ENCODE measurements around the gene KAT7.

KAT7 gene

DNA sequence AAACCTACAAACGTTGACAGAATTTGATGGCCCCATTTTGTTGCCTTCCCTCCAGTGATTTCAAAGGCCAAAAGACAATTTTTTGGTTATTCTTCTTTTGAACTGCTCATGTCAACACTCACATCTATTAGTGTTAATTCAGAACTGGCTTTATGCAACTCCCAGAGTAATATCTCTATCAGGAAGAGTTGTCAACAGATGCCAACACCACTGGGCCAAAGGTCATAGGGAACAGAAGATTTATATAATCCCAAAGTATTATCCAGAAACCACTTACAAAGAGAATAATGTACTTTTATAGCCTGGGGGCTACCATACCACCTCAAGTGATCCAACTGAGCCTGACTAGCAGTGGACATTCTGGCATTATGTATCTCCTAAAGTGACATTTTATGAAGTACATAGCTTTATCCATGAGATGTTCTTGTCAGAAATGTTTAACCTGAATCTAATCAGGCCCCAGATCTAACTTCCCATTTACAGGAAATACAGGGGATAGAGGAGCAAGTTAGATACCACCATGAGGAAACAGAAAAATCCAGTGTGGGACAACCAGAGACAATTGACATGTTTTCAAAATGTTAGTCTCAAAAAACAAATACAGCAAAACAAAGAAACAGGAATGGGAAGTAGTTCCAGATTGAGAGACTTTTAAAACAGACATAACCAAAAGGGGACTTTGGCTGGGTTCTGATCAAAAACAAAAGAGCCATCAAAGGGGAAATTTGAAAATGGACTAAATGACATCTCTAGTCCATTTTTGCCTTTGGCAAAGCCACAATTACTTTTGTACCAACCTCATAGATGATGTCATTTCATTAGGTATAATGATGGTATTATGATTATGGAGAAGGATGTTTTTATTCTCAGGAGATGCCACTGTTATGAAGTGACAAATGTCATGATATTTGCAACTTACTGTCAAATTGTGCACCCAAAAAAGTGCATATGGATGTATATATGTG lies 43.0 kb upstream of the KAT7 start:
- DNase-seq (ENCODE audit: extremely low read depth, insufficient read length), result no peak
- peak overlapping the region; percentile 60 for H3K4me3 ChIP-seq (replicated peaks; ENCODE audit: low read depth, low read length)
- H3K36me3 ChIP-seq (ENCODE audit: control insufficient read depth, insufficient read depth, low read length), result no peaks in the 10 kb centered on the region
- no peak for TF ChIP-seq CTCF (IDR thresholded peaks at IDR 0.05; ENCODE audit: insufficient read depth, low read length, poor library complexity, severe bottlenecking)
- H3K27me3 ChIP-seq (replicated peaks; ENCODE audit: control insufficient read depth, insufficient read depth, low read length), result no peaks in the 10 kb centered on the region

DNA sequence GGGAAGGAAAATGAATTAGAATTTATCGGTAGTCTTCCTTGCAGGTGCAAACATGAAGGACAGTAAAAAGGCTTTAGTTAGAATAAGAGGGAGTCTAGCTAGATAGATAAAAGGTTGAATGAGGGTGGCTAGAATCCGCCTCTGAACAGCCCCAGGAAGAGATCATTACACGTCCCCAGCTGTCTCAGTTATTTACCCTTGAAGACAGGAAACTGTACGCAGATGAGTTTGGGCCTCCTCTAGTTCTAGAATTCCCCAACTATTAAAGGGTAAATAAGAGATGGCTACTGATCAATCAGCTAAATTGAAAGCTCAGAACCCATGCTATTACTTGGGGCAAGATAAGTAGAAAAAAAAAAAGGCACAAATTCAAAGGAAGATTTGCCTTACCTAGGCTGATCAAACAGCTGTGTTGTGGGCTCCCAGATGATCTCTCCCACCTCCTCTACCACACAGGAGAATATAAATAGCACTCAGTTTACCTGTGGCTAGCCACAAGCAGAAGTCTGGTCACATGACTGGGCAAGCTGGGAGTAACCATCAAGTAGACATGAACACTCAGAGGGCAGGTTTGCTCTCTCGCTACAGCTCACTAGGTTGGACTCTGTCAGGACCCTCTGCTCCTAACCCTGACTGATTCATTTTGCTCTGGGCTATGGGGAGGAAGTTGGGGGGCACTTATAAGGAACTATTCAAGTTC lies 41.5 kb upstream of the KAT7 start:
- no peaks in the 10 kb centered on the region for H3K27me3 ChIP-seq (replicated peaks; ENCODE audit: control insufficient read depth, insufficient read depth, low read length)
- DNase-seq (ENCODE audit: extremely low read depth, insufficient read length), result peak; percentile 55
- no peak for TF ChIP-seq CTCF (IDR thresholded peaks at IDR 0.05; ENCODE audit: insufficient read depth, low read length, poor library complexity, severe bottlenecking)
- H3K4me3 ChIP-seq (replicated peaks; ENCODE audit: low read depth, low read length), result peak overlapping the region; percentile 60
- no peaks in the 10 kb centered on the region for H3K36me3 ChIP-seq (ENCODE audit: control insufficient read depth, insufficient read depth, low read length)

DNA sequence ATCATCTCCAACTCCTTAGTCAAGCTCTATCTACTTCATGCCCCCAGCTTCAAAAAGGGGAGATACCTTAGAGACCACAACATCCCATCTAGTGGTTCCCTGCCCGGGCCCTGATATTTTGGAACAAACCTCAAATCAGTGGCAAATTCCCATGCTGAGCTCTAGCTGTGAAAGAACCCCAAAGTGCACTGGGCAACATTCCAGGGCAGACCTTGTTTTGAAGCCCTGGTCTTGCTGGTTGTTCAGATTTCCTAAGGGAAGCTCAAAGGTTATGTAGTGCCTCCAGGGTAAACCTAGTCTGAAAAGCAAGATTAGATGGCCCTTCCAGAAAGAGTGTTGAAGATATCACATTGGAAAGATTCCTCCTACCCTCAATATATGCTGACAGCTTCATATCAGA lies 40.8 kb upstream of the KAT7 start:
- H3K4me3 ChIP-seq (replicated peaks; ENCODE audit: low read depth, low read length), result no peak overlapping the region

DNA sequence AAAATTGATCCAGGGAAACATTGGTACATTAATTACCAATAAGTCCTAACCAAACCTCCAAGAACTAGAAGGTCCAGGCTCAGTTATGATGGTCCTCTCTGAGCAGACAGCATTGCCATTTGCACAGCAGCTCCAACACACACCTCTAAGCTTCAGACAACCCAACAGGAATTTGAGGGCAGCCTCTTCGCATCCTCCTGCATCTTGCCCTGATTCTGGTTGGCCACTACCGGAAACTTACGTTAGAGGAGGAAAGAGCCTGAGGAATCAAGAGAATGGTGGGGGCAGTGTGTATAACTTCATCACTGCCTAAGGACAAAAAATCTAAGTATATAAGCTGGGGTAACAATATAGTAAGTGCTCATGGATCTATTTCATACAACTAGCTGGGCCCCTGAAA lies 40.3 kb upstream of the KAT7 start:
- DNase-seq (ENCODE audit: extremely low read depth, insufficient read length), result no peak
- no peak for TF ChIP-seq CTCF (IDR thresholded peaks at IDR 0.05; ENCODE audit: insufficient read depth, low read length, poor library complexity, severe bottlenecking)
- Histone ChIP-seq H3K4me3 (replicated peaks; ENCODE audit: low read depth, low read length) (no peak overlapping the region), H3K36me3 (ENCODE audit: control insufficient read depth, insufficient read depth, low read length) (no peaks in the 10 kb centered on the region), H3K27me3 (replicated peaks; ENCODE audit: control insufficient read depth, insufficient read depth, low read length) (no peaks in the 10 kb centered on the region)

More for the DNA sequence above, 40.8 kb upstream of the KAT7 start:
- H3K36me3 ChIP-seq (ENCODE audit: control insufficient read depth, insufficient read depth, low read length), result no peaks in the 10 kb centered on the region
- DNase-seq (ENCODE audit: extremely low read depth, insufficient read length), result no peak
- no peaks in the 10 kb centered on the region for H3K27me3 ChIP-seq (replicated peaks; ENCODE audit: control insufficient read depth, insufficient read depth, low read length)
- no peak for TF ChIP-seq CTCF (IDR thresholded peaks at IDR 0.05; ENCODE audit: insufficient read depth, low read length, poor library complexity, severe bottlenecking)

DNA sequence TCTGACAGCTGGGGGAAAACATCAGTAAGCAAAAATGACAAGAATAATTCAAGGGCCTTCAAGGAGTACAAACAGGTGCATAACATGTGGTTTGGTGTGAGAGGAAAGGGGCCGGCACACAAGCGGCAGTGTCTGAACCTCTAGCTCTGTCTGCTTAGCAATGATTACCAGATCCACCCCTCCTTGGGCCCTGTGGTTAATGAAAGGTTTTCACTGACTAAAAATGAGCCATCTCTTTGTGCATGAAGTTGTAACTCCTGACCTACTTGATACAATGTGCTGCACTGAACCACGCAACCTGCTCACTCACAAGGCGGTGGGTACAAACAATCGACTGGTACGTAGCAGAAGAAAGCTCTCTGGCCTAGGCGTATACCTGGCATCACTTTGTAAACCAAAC lies 39.7 kb upstream of the KAT7 start:
- no peaks in the 10 kb centered on the region for H3K36me3 ChIP-seq (ENCODE audit: control insufficient read depth, insufficient read depth, low read length)
- no peaks in the 10 kb centered on the region for H3K27me3 ChIP-seq (replicated peaks; ENCODE audit: control insufficient read depth, insufficient read depth, low read length)
- H3K4me3 ChIP-seq (replicated peaks; ENCODE audit: low read depth, low read length), result no peak overlapping the region
- no peak for TF ChIP-seq CTCF (IDR thresholded peaks at IDR 0.05; ENCODE audit: insufficient read depth, low read length, poor library complexity, severe bottlenecking)
- DNase-seq (ENCODE audit: extremely low read depth, insufficient read length), result peak; percentile 72
